Nephron (organoid): ENCODE results near the gene TERB1.

Experiments
- H3K27ac Mint-ChIP-seq, 3 experiments: 2 replicates each; pipeline ENCODE4 v1.8.0; 2020; ENCODE audit warnings: mixed read lengths in 3 of 3, mild to moderate bottlenecking in 2 of 3, moderate library complexity in 1 of 3
- H3K27me3 Mint-ChIP-seq: 2 replicates; pipeline ENCODE4 v1.8.0; 2021; ENCODE audit warnings: low read depth, mild to moderate bottlenecking, moderate library complexity, mixed read lengths
- H3K36me3 Mint-ChIP-seq: 2 replicates; pipeline ENCODE4 v1.8.0; 2020; ENCODE audit warnings: low read depth, mixed read lengths
- H3K4me1 Mint-ChIP-seq: 2 replicates; pipeline ENCODE4 v1.8.0; 2020; ENCODE audit warnings: mixed read lengths
- H3K4me3 Mint-ChIP-seq, 3 experiments: 2 replicates each; pipeline ENCODE4 v1.8.0; 2020; ENCODE audit warnings: mild to moderate bottlenecking in 3 of 3, mixed read lengths in 3 of 3, moderate library complexity in 2 of 3
- H3K9me3 Mint-ChIP-seq: 2 replicates; pipeline ENCODE4 v1.8.0; 2020; ENCODE audit warnings: mixed read lengths
- TF ChIP-seq, protein P1 (sequence below), 3 experiments: fragments of 200-600 bp; sonication (generic); IDR thresholded peaks; one replicate each; pipeline ENCODE4 v1.5.0; 2021; ENCODE audit warnings: antibody characterized with exemption in 3 of 3; ENCODE audit not compliant: unreplicated experiment in 3 of 3

Gene TERB1

DNA sequence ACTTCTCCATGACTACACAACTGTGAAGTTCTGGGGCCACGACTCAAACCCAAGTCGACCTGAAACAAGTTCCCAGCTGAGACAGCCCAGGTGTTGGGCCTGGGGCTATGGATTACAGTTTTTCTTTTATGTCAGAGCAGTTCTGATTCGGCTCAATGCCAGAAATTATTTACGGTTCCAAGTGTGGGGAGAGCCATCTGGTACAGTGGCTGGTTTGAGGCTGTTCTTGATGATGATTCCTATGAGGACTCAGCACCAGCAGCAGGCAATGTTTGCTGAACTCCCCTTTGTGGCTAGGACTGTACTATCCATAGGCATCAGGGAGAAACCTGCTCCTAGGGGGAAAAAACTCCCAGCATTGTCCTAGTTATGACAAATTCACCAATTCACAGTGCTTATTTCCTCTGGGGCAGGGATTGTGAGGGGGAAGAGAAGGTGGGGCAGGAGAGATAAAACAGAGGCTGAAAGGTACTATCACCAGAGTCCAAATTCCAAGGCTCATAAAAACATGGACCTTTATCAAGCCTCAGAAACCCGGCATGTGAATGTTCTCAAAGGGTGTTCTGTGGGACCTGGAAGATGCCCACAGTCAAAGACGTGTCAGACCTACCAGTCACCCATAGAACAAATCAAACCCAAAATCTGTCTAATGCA is 86.6 kb downstream of the TERB1 start:
- Mint-ChIP-seq H3K9me3 (peaks cover 7% of the 10 kb centered on the region), H3K27me3 (peaks cover 6% of the 10 kb centered on the region), H3K27ac (no peak overlapping the region), H3K36me3 (peaks cover 15% of the 10 kb centered on the region), H3K4me1 (peaks cover 17% of the 10 kb centered on the region), H3K4me3 (no peak overlapping the region)
- TF ChIP-seq, protein P1, sequence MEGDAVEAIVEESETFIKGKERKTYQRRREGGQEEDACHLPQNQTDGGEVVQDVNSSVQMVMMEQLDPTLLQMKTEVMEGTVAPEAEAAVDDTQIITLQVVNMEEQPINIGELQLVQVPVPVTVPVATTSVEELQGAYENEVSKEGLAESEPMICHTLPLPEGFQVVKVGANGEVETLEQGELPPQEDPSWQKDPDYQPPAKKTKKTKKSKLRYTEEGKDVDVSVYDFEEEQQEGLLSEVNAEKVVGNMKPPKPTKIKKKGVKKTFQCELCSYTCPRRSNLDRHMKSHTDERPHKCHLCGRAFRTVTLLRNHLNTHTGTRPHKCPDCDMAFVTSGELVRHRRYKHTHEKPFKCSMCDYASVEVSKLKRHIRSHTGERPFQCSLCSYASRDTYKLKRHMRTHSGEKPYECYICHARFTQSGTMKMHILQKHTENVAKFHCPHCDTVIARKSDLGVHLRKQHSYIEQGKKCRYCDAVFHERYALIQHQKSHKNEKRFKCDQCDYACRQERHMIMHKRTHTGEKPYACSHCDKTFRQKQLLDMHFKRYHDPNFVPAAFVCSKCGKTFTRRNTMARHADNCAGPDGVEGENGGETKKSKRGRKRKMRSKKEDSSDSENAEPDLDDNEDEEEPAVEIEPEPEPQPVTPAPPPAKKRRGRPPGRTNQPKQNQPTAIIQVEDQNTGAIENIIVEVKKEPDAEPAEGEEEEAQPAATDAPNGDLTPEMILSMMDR (IDR thresholded peaks at IDR 0.05; ENCODE audit: unreplicated experiment in 3 of 3) = no peak

DNA sequence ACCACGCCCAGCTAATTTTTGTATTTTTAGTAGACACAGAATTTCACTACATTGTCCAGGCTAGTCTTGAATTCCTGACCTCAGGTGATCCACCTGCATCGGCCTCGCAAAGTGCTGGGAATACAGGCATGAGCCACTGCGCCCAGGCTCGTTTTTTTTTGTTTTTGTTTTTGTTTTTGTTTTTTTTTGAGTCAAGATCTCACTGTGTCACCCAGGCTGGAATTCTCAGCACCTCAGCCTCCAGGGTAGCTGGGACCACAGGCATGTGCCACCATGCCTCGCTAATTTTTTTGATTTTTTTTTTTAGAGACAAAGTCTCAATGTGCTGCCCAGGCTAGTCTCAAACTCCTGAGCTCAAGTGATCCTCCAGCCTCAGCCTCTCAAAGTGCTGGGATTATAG is 87.3 kb downstream of the TERB1 start:
- TF ChIP-seq, protein P1 (IDR thresholded peaks at IDR 0.05; ENCODE audit: unreplicated experiment in 3 of 3) = no peak
- Mint-ChIP-seq H3K4me3 (no peak overlapping the region), H3K27me3 (peaks cover 6% of the 10 kb centered on the region), H3K36me3 (peaks cover 9% of the 10 kb centered on the region), H3K27ac (no peak overlapping the region), H3K4me1 (peaks cover 17% of the 10 kb centered on the region), H3K9me3 (peaks cover 7% of the 10 kb centered on the region)

DNA sequence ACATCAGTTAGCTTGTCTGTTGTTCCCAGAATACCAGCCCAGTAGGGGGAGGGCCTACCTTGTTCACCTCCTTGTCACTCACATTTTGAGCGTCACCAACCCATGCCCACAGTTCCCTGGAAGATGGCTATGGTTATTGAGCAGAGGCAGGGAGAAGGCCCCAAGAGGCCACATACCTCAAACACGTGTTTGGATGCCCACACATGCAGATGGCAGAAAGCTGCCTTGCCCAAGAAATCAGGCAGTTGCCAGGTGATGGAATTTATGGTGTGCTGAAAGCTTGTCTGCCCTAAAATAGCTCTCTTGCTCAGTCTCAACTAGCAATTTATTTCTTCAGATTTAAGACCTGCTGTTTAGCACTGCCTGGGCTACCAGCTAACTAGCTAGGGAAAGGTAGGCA is 88.3 kb downstream of the TERB1 start:
- Mint-ChIP-seq H3K36me3 (peaks cover 8% of the 10 kb centered on the region), H3K27me3 (peaks cover 6% of the 10 kb centered on the region), H3K4me1 (peaks cover 17% of the 10 kb centered on the region), H3K4me3 (no peak overlapping the region), H3K9me3 (peaks cover 7% of the 10 kb centered on the region), H3K27ac (no peak overlapping the region)
- TF ChIP-seq, protein P1 (IDR thresholded peaks at IDR 0.05; ENCODE audit: unreplicated experiment in 3 of 3) = no peak

DNA sequence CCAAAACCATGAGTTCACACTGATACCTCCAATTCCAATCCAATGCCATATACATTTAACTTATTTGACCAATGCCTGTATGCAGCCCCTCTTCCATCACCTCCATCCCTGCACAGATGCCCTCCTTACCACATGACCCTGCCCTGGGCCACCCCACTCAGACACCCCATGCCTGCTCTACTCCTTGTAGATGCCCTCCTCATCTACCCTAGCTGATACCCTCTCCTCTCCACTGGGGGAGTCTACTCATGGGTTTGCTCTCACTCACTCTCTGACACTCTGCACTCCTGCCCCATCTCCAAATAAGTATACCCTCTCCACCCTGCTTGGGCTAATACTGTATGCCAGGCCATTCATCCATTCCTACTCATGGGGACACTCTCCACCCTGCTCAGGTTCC is 88.9 kb downstream of the TERB1 start:
- H3K4me3 Mint-ChIP-seq = no peak overlapping the region
- H3K9me3 Mint-ChIP-seq = peaks cover 7% of the 10 kb centered on the region
- peaks cover 17% of the 10 kb centered on the region for H3K4me1 Mint-ChIP-seq
- TF ChIP-seq, protein P1 (IDR thresholded peaks at IDR 0.05; ENCODE audit: unreplicated experiment in 3 of 3) = no peak
- peaks cover 6% of the 10 kb centered on the region for H3K27me3 Mint-ChIP-seq
- no peak overlapping the region for H3K27ac Mint-ChIP-seq
- peaks cover 4% of the 10 kb centered on the region for H3K36me3 Mint-ChIP-seq

DNA sequence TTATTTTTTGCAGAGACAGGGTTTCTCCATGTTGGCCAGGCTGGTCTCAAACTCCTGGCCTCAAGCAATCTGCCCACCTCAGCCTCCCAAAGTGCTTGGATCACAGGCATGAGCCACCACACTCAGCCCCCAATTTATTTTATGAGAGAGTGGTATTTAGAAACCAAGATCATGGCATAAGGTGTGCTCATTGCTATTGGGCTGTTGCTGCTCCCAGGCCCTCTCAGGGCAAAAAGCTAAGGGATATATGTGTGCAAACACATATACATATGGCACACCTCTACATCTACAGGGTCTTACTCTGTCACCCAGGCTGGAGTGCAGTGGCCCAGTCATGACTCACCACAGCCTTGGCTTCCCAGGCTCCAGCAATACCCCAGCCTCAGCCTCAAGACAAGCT is 89.8 kb downstream of the TERB1 start:
- H3K27ac Mint-ChIP-seq = no peak overlapping the region
- no peak overlapping the region for H3K4me3 Mint-ChIP-seq
- peaks cover 6% of the 10 kb centered on the region for H3K27me3 Mint-ChIP-seq
- peaks cover 12% of the 10 kb centered on the region for H3K4me1 Mint-ChIP-seq
- peaks cover 7% of the 10 kb centered on the region for H3K9me3 Mint-ChIP-seq
- peaks cover 4% of the 10 kb centered on the region for H3K36me3 Mint-ChIP-seq
- TF ChIP-seq, protein P1 (IDR thresholded peaks at IDR 0.05; ENCODE audit: unreplicated experiment in 3 of 3) = no peak

DNA sequence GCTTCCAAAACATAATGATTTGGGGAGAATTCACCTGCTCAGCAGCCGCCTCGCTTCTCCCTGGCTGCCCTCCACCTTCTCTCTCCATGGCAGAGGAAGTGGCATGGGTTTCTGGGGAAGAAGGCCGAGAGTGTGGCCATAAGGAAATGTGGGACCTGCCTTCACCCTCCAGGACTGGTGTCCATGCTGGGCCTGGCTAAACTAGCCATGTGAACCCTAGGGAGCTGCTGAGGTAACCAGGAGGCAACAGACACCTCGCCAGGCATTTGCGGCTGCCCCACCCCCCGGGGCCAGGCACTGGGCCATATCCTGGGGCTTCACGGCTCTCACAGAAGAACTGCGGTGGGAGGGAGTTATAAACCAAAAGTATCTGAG is 94.9 kb downstream of the TERB1 start:
- H3K27me3 Mint-ChIP-seq = peaks cover 3% of the 10 kb centered on the region
- TF ChIP-seq, protein P1 (IDR thresholded peaks at IDR 0.05; ENCODE audit: unreplicated experiment in 3 of 3) = no peak
- no peaks in the 10 kb centered on the region for H3K36me3 Mint-ChIP-seq
- no peaks in the 10 kb centered on the region for H3K4me1 Mint-ChIP-seq
- H3K27ac Mint-ChIP-seq = no peak overlapping the region
- H3K4me3 Mint-ChIP-seq = no peak overlapping the region
- peaks cover 2% of the 10 kb centered on the region for H3K9me3 Mint-ChIP-seq
